Caco-2 (cell line): ENCODE data around the gene NCMAP. TPM values are rescaled to one million over a fixed set of nuclear protein-coding genes. Genes with fewer than 3 reads are reported as not detected.

ENCODE experiments used
- BruUV-seq: library from RNA; stranded (reverse); fragments of 400-500 nt; replicated peaks from 2 replicates; lab custom pipeline; 2021; lab: Mats Ljungman, UMichigan
- CTCF ChIA-PET: fragments of 300-600 bp; sonication (Branson Sonifier 250); formaldehyde crosslinking; loops from one replicate; lab custom pipeline; 2022; ENCODE audit warnings: antibody characterized with exemption; lab: Charles Lee
- POLR2A ChIA-PET: fragments of 300-600 bp; sonication (Branson Sonifier 250); formaldehyde crosslinking; loops from one replicate; lab custom pipeline; 2022; ENCODE audit warnings: antibody characterized with exemption; lab: Charles Lee
- DNase-seq, 2 experiments: peaks; one replicate each; pipeline versions ENCODE4 v3.0.0 to v3.0.0-alpha.2; 2020 to 2022
- H3K27me3 ChIP-seq: replicated peaks from 2 replicates; pipeline ENCODE4 v1.6.0; 2011; ENCODE audit warnings: low read length; ENCODE audit not compliant: control insufficient read depth, insufficient read depth
- H3K36me3 ChIP-seq: 2 replicates; pipeline ENCODE4 v1.5.1; 2011; ENCODE audit warnings: low read length; ENCODE audit not compliant: control insufficient read depth, insufficient read depth
- H3K4me1 ChIP-seq: fragments of 250-450 bp; sonication (Bioruptor Pico); 2 replicates; pipeline ENCODE4 v1.5.1; 2020; ENCODE audit warnings: mild to moderate bottlenecking
- H3K4me3 ChIP-seq: 2 replicates; pipeline ENCODE4 v1.5.1; 2011; ENCODE audit warnings: low read depth, mild to moderate bottlenecking, control low read depth, low read length
- H3K9me3 ChIP-seq: fragments of 250-450 bp; sonication (Bioruptor Pico); 2 replicates; pipeline ENCODE4 v1.5.1; 2020; ENCODE audit warnings: mild to moderate bottlenecking, moderate library complexity
- H3K27ac Mint-ChIP-seq: one replicate; pipeline ENCODE4 v1.8.0; 2022; ENCODE audit warnings: mixed read lengths; ENCODE audit not compliant: unreplicated experiment
- H3K27me3 Mint-ChIP-seq: one replicate; pipeline ENCODE4 v1.8.0; 2022; ENCODE audit warnings: mixed read lengths; ENCODE audit not compliant: insufficient read depth, unreplicated experiment
- H3K36me3 Mint-ChIP-seq: one replicate; pipeline ENCODE4 v1.8.0; 2022; ENCODE audit warnings: mild to moderate bottlenecking, mixed read lengths; ENCODE audit not compliant: insufficient read depth, unreplicated experiment
- H3K4me1 Mint-ChIP-seq: one replicate; pipeline ENCODE4 v1.8.0; 2022; ENCODE audit warnings: low read depth, mixed read lengths; ENCODE audit not compliant: unreplicated experiment
- H3K4me3 Mint-ChIP-seq: one replicate; pipeline ENCODE4 v1.8.0; 2022; ENCODE audit warnings: mild to moderate bottlenecking, moderate library complexity, mixed read lengths; ENCODE audit not compliant: unreplicated experiment
- H3K9me3 Mint-ChIP-seq: one replicate; pipeline ENCODE4 v1.8.0; 2022; ENCODE audit warnings: mixed read lengths; ENCODE audit not compliant: unreplicated experiment
- intact Hi-C: fragments of 100-400 bp; cut with micrococcal nuclease; formaldehyde crosslinking; loops from one replicate; pipeline ENCODE4 v1.10.0; 2022; ENCODE audit not compliant: unreplicated experiment
- total RNA-seq: library from RNA; stranded (reverse); gene quantifications from 2 replicates; pipeline ENCODE4 v1.2.3, GENCODE V29; 2022
- TF ChIP-seq, protein P1 (sequence below), 2 experiments: fragments of 200-600 bp in 1 of 2; IDR thresholded peaks; 1 replicate in 1 of 2; 2 replicates in 1 of 2; pipeline versions ENCODE4 v1.5.1 to v1.8.0; 2011 to 2022; ENCODE audit warnings: antibody characterized with exemption in 1 of 2, control low read depth in 1 of 2, inconsistent platforms in 1 of 2, low read depth in 1 of 2, low read length in 1 of 2, mild to moderate bottlenecking in 1 of 2, moderate library complexity in 1 of 2; ENCODE audit not compliant: insufficient read depth in 1 of 2, severe bottlenecking in 1 of 2, unreplicated experiment in 1 of 2

Gene NCMAP
- total RNA-seq, 1 experiment from 2014 or later = 0.43 TPM

- ChIA-PET POLR2A (no interaction called here), CTCF (interaction anchor here (0.6 to 0.8 kb wide), 3 partner anchors 206 to 415 kb away, joined by 3 to 4 read pairs (median 3); partner anchors contain the start of gene NIPAL3)
- H3K4me1 Mint-ChIP-seq = peaks cover 18% of the 10 kb centered on the region
- BruUV-seq = TSS peak; percentile 89
- H3K27ac Mint-ChIP-seq = peak within 1 kb of the TSS; percentile 88
- H3K4me1 ChIP-seq = peaks cover 12% of the 10 kb centered on the region
- H3K9me3 Mint-ChIP-seq = no peaks in the 10 kb centered on the region
- DNase-seq = peak; percentile 97 to 99
- H3K36me3 Mint-ChIP-seq = peaks cover 49% of the 10 kb centered on the region
- no peaks in the 10 kb centered on the region for H3K36me3 ChIP-seq
- H3K9me3 ChIP-seq = no peaks in the 10 kb centered on the region
- H3K27me3 ChIP-seq = no peaks in the 10 kb centered on the region
- peak within 1 kb of the TSS; percentile 74 for H3K4me3 Mint-ChIP-seq
- H3K4me3 ChIP-seq = peak within 1 kb of the TSS; percentile 94
- intact Hi-C loops = no loop called here
- H3K27me3 Mint-ChIP-seq = no peaks in the 10 kb centered on the region
- TF ChIP-seq, protein P1, sequence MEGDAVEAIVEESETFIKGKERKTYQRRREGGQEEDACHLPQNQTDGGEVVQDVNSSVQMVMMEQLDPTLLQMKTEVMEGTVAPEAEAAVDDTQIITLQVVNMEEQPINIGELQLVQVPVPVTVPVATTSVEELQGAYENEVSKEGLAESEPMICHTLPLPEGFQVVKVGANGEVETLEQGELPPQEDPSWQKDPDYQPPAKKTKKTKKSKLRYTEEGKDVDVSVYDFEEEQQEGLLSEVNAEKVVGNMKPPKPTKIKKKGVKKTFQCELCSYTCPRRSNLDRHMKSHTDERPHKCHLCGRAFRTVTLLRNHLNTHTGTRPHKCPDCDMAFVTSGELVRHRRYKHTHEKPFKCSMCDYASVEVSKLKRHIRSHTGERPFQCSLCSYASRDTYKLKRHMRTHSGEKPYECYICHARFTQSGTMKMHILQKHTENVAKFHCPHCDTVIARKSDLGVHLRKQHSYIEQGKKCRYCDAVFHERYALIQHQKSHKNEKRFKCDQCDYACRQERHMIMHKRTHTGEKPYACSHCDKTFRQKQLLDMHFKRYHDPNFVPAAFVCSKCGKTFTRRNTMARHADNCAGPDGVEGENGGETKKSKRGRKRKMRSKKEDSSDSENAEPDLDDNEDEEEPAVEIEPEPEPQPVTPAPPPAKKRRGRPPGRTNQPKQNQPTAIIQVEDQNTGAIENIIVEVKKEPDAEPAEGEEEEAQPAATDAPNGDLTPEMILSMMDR (IDR thresholded peaks at IDR 0.05; ENCODE audit: insufficient read depth in 1 of 2, low read depth in 1 of 2, low read length in 1 of 2, severe bottlenecking in 1 of 2, unreplicated experiment in 1 of 2) = no peak
Measured at GRCh38 chr1:24642481-24643362, 86.8 kb downstream of the NCMAP start, which contains the start of gene SRRM1. Gene SRRM1, plus strand, starts transcription at chr1:24643302. Its CDS starts 25 bp downstream, at chr1:24643327.

DNA sequence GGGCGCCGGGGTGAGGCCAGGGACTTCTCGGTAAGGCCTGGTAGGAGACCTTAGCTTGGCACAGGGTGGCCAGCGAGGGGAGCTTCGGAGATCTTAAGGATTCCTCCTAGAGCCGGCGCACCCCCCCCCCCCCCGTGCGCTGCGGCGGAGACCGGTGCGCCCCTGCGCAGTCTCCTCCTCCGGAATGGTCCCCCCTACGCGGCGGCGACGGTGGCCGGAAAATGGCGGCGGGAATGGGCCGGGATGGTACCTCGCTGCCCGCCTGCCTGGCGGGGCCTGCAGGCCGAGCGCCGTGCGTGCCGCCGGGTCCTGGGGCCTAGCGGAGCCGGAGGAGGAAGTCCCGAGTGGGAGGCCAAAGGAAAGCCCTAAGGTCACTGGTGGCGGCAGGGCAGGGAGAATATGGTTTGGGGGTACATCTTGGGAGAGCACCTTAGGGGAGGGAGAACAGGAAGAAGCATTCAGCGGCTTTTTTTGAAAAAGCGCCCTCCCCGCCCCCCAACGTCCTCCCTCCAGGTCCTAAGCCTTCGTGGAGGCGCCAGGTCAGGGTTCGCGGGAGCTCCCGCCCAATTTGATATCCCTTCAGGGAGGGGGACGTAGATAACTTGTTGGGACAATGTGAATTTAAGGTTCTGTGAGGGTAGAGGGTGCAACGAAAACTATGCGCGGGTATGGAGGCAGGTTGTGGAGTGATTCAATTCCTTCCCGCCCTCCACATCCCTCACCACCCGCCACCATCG is 87.6 kb downstream of the NCMAP start:
- Mint-ChIP-seq H3K4me1 (peaks cover 18% of the 10 kb centered on the region), H3K27me3 (no peaks in the 10 kb centered on the region), H3K36me3 (peaks cover 57% of the 10 kb centered on the region), H3K4me3 (peak overlapping the region; percentile 74), H3K27ac (peak overlapping the region; percentile 88), H3K9me3 (no peaks in the 10 kb centered on the region)
- no peaks in the 10 kb centered on the region for H3K36me3 ChIP-seq
- peak; percentile 26 to 41 for DNase-seq
- H3K27me3 ChIP-seq = no peaks in the 10 kb centered on the region
- H3K4me1 ChIP-seq = peaks cover 12% of the 10 kb centered on the region
- ChIA-PET POLR2A (no interaction called here), CTCF (no interaction called here)
- TF ChIP-seq, protein P1 (IDR thresholded peaks at IDR 0.05; ENCODE audit: insufficient read depth in 1 of 2, low read depth in 1 of 2, low read length in 1 of 2, severe bottlenecking in 1 of 2, unreplicated experiment in 1 of 2) = no peak
- H3K4me3 ChIP-seq = peak overlapping the region; percentile 94
- BruUV-seq = no TSS peak
- H3K9me3 ChIP-seq = no peaks in the 10 kb centered on the region
- intact Hi-C loops = no loop called here

DNA sequence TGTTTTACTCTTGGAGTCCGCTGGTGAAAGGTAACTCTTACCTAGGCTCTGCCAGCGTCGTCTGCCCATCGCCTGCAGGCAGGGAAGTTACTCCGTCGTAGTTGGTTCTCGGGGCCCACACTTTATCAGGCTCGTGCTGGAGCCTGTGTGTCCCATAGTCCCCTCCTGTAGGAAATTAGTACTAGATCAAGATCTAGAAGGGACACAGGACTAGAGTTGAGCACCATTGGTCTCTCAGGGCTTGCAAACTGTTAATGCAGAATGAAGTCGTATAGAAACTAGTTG is 88.2 kb downstream of the NCMAP start:
- H3K27me3 ChIP-seq = no peaks in the 10 kb centered on the region
- Mint-ChIP-seq H3K9me3 (no peaks in the 10 kb centered on the region), H3K4me1 (peaks cover 18% of the 10 kb centered on the region), H3K27ac (peak overlapping the region; percentile 88), H3K4me3 (peak overlapping the region; percentile 74), H3K27me3 (no peaks in the 10 kb centered on the region), H3K36me3 (peaks cover 62% of the 10 kb centered on the region)
- POLR2A ChIA-PET = interaction anchor here (0.6 kb wide), 1 partner anchor 819 kb away, joined by 10 read pairs; the partner anchor contains the start of gene HMGCL
- CTCF ChIA-PET = no interaction called here
- DNase-seq = peak in 1 of 2 experiments; percentile 37
- TF ChIP-seq, protein P1 (IDR thresholded peaks at IDR 0.05; ENCODE audit: insufficient read depth in 1 of 2, low read depth in 1 of 2, low read length in 1 of 2, severe bottlenecking in 1 of 2, unreplicated experiment in 1 of 2) = no peak
- intact Hi-C loops = no loop called here
- no peaks in the 10 kb centered on the region for H3K9me3 ChIP-seq
- BruUV-seq = no TSS peak
- peaks cover 12% of the 10 kb centered on the region for H3K4me1 ChIP-seq
- H3K4me3 ChIP-seq = peak overlapping the region; percentile 94
- no peaks in the 10 kb centered on the region; the same call in 1 of the 2 replicates for H3K36me3 ChIP-seq
